GF-D8 (cell line): ENCODE data around the gene HNRNPL.
"Not testable (repeated sequence)": the region's sequence is repeated elsewhere in the genome, so short reads cannot be mapped to it uniquely, and the experiment has no call there.

Experiments used
- DNase-seq: peaks from one replicate; lab custom pipeline; 2025; lab: John Stamatoyannopoulos, UW

The HNRNPL gene

DNA sequence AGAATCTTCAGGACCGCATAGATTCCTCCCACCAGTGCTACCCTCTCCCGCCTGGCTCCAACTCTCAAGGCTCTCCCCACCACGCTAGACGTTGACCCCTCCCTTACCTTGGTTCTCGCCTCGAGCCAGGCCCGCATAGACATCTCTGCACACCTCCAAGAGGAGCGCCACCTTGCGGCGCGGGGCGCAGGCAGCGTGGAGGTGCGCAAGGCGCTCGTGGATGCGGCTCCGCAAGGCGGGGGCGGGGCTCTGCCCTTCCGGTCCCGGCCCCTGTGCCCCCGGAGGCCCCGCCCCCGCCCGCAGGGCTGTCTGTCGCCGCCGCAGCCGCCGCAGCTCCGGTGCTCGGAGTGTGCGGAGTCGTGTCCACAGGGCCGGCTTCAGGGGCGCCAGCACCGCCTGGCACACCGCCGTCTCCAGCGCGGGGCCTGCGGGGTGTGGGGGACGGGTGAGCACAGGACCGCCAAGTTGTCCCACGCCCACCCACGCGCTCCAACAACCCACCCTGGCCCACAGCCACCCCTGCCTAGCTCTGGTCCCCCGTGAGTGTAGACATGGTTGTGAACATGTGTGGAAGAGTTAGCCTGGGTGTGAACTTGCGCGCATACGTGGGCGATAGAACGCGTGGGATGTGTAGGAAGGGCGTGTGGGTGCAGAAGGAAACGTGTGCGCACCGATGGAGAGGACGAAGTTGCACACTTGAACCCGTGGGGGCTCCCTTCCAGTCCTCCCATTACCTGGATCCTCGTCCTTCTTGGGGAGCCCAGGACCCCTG, 20.2 kb upstream of the HNRNPL start:
- DNase-seq = no peak

DNA sequence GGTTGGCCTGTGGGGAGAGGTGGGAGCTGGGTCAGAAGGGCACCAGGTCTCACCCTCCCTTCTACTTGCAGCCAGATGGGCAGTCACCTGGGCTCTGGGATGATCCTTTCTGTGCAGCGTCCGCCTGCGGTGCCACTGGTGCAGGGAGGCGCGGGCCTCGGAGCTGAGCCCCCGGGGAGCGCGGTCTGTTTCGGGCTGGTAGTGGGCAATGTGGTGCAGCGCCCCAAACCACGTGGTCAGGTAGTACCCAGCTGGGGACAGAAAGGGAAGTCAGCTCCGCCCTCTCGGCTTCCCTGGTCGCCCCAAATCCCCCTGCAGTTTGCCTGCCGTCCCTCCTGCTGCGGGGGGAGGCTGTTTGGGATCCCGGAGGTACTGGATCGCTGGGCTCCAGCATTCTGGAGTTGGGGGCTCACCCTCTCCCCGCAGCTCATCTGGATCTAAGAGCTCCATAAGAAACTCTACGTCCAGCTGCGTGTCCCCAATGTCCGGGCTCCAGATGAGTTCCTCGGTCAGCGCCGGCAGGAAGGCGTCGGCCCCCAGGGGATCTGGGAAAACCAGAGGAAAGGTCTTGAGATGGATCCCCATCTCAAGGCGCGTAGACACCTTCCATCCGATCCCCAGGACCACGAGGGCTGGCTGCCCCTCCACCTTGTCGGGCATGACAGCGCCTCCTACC, 19.5 kb upstream of the HNRNPL start:
- DNase-seq = no peak

DNA sequence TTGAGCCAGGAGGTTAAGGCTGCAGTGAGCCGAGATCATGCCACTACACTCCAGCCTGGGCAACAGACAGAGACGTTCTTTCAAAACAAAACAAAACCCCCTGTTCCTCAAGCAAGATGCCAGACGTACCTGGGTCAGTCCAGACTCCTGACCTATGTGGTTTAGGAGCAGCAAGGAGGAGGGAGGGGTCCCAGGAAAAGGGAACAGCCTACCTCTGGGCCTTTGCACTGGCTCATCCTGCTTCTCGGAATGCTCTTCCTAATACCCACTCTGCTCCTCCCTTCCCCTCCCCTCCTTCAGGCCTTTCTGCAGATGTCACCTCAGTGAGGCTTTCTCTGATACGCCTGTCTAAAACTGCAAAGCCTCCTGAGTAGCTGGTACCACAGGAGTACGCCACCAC, 18.8 kb upstream of the HNRNPL start:
- DNase-seq = no peak

DNA sequence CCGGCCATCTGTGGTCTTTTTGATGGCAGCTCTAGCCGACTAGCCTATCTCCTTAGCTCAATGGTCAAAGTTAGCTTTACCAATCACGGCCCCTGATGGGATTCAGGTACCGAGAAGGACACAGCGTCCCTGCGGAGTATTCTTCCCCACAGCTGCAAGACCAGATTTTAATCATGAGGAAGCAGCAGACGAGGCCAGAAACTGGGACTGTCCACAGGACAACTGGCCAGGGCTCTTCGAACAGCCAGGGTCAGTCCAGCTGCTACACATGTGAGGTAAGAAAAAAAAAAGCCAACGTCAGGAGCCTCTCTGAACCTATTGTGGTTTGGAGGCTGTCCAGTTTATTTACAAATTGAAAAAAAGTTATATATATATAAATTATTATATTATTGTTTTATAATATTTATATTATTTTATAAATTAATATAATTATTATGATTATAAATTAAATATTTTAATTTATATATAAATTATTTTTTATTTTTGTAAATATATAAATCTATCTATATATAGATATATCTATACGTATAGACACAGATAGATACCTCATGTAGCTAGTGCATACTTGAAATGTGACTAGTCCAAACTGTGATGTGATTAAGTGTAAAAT, 17.5 kb upstream of the HNRNPL start:
- no peak for DNase-seq

DNA sequence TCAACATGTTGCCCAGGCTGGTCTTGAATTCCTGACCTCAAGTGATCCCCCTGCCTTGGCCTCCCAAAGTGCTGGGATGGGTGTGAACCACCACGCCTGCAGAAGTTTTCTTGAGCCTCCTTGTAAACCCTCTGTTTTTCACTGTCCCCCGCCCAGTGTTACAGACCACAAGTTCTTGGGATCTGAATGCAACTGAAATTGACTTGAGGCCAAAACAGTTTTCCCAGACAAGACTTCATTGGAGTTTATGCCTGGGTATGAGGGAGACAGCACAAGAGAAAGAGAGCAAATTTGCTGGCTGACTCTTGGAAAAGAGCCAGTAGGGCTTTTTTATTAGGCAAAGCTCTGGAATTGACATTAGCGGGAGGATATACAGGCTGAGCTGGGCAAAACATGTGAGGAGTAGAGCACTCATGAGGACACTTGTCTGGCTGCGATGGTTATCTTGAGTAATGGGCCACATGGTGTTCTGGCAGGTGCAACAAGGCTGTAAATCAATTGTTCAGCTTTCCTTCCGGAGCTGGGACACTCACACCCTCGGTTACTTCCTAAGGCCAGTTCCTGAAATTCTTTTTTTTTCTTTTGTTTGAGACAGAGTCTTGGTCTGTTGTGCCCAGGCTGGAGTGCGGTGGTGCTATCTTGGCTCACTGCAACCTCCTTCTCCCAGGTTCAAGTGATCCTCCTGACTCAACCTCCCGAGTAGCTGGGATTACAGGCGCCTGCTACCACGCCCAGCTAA, 12.7 kb upstream of the HNRNPL start:
- DNase-seq = peak; percentile 84

DNA sequence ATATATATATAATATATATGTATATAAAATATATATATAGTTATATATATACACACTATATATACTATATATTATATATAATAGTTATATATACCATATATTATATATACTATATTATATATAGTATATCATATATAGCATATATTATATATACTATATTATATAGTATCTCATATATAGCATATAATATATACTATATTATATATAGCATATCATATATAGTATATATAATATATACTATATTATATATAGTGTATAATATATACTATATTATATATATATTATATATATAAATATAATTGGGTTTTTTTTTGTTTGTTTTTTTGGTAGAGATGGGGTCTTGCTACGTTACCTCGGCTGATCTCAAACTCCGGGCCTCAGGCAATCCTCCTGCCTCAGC, 11.6 kb upstream of the HNRNPL start:
- DNase-seq = no peak

DNA sequence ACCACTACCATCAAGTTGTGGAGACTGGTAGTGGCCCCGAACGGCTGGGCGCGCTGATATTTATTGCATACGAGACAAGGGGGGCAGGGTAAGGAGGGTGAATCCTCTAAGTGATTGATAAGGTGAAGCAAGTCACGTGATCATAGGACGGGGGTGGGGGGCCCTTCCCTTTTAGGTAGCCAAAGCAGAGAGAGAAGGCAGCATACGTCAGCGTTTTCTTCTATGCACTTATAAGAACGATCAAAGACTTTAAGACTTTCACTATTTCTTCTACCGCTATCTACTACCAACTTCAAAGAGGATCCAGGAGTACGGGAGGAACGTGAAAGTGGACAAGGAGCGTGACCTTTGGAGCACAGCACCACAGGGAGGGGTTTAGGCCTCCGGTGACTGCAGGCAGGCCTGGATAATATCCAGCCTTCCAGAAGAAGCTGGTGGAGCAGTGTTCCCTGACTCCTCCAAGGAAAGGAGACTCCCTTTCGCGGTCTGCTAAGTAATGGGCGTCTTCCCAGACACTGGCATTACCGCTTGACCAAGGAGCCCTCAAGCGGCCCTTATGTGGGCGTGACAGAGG, 9.9 kb upstream of the HNRNPL start:
- DNase-seq = not testable (repeated sequence)

DNA sequence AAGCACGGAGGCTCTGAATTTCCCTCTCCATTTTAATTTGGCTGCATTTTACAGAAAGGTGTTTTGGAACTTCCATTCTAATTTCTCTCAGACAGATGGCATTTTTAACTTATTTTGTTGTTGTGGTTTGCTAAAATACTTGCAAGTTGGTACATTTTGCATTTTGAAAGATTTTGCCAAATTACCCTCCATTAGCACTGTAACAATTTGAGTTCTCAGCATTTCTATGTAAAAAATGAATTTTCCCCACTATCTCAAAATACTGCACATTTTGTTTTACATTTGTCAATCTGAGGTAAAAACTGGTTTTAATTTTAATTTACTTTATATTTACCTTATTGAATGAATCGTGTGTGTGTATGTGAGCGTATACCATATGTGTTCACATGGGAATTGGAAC, 7.0 kb upstream of the HNRNPL start:
- no peak for DNase-seq

DNA sequence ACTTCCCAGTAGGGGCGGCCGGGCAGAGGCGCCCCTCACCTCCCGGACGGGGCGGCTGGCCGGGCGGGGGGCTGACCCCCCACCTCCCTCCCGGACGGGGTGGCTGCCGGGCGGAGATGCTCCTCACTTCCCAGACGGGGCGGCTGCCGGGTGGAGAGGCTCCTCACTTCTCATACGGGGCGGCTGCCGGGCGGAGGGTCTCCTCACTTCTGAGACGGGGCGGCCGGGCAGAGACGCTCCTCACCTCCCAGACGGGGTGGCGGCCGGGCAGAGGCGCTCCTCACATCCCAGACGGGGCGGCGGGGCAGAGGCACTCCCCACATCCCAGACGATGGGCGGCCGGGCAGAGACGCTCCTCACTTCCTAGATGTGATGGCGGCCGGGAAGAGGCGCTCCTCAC, 6.0 kb upstream of the HNRNPL start:
- not testable (repeated sequence) for DNase-seq

DNA sequence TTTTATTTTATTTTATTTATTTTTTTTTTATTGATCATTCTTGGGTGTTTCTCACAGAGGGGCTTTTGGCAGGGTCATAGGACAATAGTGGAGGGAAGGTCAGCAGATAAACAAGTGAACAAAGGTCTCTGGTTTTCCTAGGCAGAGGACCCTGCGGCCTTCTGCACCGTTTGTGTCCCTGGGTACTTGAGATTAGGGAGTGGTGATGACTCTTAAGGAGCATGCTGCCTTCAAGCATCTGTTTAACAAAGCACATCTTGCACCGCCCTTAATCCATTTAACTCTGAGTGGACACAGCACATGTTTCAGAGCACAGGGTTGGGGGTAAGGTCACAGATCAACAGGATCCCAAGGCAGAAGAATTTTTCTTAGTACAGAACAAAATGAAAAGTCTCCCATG, 5.2 kb upstream of the HNRNPL start:
- DNase-seq = not testable (repeated sequence)

DNA sequence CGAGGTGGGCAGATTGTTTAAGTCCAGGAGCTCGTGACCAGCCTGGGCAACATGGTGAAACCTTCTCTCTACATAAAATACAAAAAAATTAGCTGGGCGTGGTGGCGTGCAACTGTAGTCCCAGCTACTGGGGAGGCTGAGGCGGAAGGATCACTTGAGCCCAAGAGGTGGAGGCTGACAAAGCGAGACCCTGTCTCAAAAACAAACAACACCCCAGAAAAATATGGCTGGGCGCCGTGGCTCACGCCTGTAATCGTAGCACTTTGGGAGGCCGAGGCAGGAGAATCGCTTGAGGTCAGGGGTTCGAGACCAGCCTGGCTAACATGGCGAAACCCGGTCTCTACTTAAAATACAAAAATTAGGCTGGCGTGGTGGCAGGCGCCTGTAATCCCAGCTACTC, 3.4 kb upstream of the HNRNPL start:
- DNase-seq = no peak

DNA sequence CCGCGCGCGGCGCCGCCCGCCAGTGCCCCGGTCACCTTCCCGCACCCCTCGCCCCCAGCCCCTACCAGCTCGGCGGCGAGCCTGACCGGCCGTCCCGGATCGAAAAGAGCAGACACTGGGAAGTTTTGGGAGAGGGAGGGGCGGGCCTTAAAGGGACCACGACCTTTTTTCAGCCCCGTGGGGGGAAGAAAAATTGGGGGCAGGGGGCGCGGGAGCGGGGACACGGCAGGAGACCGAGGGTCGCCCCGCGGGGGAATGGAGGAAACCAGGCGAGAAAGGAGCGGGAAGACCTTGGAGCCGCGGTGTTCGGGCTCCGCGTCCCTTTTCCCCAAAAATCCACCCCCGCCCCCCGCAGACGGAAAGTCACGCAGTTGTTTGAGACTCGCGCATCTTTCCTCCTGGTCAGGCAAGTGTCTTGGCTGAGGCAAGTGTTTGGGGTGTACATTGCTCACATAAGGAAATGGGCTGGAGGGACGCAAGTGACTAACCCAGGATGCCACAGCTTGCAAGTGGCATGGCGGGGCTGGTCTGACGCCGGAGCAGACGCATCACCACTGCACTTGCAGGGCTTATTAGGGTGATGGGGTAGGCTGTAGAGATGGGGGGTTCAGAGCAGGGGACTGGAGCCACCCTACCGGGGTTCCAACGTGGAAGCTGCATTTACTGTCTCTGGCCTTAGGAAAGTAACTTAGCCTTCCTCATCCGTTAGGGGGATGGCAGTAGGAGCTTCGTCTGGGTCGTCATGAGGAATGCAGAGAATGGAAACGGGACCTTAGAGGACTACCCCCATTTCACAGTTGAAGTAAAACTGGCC, 2.7 kb upstream of the HNRNPL start:
- DNase-seq = no peak

DNA sequence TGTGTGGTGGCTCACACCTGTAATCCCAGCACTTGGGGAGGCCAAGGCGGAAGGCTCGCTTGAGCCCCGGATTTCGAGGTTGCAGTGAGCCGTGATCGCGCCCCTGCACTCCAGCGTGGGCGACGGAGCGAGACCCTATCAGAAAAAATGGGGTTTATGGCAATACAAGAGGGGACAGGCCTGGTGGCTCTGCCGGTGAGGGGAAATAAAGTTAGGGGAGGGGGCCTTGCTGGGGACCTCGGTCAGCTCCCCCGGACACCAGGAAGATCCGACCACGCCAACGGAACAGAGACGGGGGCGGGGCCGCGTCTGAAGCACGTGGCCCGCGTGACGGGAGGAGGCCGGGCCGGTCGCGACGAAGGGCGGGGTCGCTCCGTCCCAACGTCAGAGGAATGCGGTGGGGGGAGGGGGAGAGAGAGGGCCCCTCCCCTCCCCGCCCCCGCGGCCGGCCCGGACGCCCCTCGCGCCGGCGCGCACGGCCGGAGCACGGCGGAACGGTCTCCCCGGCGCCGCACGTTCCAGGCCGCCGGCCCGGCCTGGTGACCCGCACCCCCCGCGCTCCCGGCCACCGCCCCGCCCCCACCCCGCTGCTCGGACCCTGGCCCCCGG, 1.9 kb upstream of the HNRNPL start:
- DNase-seq = peak; percentile 74

DNA sequence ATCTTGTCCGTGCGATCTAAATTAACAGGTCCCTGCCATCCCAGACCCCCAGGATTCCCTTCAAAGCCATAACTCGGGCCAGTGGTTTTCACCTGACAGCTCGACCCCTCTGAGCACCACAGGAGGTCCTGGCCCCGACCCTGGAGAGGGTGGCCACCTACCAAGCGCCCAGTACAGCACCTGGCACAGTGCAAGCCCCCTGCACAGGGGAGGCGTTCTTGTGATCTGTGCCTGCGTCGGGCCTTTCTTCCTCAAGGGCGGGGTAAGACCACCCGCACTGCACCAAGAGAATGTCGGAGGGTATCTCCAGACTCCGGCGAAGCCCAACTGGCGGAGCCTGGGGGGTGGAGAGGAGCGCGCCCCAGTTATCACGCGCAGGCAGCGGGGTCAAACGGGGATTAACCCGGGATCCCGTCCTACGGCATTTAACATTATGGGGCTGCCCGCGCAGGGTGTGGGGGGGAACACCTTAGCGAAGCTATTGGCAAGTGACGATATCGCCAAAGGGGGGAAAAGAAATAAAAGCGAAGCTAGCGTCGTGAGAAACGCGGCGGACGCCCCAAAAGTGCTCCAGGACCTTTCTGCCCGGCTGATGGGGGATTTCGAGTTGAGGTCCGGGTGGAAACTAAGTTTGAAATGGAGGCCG, 1.3 kb upstream of the HNRNPL start:
- DNase-seq = no peak

DNA sequence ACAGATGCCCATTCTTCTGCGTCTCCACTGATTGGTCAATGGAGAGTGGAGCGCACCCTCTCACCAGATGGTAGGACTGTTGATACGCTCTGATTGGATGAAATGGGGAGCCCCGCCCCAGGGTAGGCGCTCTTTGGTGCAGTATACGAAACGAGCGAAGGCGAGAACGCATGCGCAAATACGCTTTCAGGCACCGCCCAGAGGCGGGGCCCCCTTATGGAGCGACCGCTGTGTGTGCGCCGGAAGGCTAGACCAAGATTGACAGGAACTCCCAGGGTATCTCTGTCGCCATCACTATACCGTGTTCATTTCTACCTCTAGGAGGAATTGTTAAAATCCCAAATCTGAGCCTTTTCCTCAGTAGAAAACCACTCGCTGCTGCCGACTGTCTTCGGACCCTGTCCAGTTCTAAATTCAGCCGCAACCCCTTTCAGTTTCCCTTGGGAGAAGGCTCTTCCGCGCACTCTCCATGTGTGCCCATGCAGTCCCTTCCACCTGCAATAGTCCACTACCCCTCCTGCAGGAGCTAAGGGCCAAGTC, 720 bp upstream of the HNRNPL start:
- DNase-seq = no peak

DNA sequence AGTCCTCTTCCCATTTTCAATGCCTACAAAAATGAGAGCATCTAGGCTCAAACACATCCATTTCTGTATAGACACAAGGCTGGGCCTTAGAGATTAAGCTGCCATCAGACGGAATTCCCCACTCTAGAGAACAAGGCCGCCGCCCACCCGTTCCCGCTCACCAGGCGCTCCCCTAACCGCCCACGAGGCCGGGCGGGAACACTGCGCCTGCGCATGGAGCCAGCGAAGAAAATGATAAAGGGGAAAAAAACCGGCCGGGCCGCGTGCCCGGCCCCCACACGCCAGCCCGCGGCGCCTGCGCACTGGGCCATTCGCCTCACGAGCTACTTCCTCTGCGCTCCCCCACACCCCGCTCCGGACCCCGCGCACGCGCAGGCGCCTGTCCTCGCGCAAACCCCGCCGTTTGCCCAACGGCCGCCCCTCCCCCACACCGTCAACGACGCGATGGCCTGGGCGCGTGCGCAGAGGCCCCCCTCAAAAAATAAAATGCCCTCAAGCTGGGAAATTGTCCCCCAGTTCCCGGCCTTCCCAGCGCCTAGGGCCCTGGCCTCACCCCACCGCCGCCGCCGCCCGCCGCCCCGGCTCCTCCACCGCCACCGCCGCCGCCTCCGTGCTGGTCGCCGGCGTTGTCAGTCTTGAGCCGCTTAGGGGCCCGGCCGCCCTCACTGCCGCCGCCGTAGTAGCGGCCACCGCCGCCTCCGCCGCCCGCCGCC, 483 bp downstream of the HNRNPL start:
- DNase-seq = peak; percentile 86

DNA sequence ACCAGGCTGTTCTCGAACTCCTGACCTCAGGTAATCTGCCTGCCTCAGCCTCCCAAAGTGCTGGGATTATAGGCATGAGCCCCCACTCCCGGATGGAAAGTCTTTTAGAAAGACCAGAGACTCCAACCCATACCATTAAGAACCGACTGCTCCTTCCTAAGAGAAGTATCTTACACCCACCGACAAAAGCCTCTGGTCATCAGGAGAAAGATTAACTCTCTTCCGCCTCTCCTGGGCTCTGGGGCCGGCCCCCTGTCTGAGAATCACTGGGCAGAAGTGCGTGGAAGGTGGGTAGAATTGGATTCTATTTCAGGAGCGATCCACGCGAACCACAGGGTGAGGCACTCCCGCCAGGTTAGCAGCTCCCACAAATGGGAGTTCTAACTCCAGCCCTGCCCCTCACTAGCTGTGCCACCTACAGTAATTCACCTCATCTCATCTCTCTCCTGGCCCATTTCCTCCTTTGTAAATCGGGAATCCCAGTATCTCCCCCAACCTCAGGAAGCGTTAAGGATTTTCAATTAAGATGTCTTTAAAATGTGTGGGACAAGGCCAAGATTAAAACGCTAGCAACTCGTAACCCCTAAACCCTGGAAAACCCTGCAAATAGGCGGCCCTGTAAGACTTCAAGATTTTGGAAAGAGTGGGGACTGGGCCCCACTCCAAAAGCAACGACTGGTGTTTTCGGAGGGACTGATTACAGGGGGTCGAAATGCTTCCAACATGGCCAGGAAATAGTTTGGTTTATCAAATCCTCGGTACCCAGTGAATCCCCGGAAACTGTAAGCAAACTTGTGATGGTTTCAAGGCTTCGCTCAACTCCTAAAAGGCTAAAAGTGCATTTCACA, 1.3 kb downstream of the HNRNPL start:
- no peak for DNase-seq

DNA sequence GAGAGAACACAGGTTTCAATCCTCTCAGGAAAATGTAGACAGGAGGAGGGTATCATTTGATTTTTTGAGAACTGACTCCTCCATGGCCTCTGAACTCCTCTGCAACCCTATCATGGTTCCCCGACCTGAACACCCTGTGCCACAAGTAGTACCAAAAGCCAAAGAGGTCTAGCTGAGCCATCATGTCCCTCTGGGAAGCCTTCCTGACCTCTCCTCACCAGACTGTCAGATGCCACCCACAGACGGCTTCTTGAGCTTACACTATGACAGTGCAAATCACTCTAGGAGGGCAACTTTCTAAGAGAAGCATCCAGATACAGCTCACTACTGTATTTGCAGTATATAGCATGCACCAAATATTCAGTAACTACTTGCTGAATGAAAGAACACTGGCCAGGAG, 3.7 kb downstream of the HNRNPL start:
- DNase-seq = no peak
